HUDEP-2 (cell line): Measurements from ENCODE around the gene RNPC3.

Experiments
- DNase-seq, 76 experiments: peaks; one replicate each; lab custom pipeline; 2025; ENCODE audit not compliant: unreplicated experiment in 76 of 76; lab: John Stamatoyannopoulos, UW

Gene RNPC3, protein sequence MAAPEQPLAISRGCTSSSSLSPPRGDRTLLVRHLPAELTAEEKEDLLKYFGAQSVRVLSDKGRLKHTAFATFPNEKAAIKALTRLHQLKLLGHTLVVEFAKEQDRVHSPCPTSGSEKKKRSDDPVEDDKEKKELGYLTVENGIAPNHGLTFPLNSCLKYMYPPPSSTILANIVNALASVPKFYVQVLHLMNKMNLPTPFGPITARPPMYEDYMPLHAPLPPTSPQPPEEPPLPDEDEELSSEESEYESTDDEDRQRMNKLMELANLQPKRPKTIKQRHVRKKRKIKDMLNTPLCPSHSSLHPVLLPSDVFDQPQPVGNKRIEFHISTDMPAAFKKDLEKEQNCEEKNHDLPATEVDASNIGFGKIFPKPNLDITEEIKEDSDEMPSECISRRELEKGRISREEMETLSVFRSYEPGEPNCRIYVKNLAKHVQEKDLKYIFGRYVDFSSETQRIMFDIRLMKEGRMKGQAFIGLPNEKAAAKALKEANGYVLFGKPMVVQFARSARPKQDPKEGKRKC

GRCh38 chr1:103525607-103526507 lies at the start of gene RNPC3:
TSS of gene RNPC3 (plus strand) at chr1:103525699. CDS start at chr1:103526071, 372 bp downstream.
- DNase-seq = peak in 74 of 76 experiments; percentile 18 to 91 (median 72)

DNA sequence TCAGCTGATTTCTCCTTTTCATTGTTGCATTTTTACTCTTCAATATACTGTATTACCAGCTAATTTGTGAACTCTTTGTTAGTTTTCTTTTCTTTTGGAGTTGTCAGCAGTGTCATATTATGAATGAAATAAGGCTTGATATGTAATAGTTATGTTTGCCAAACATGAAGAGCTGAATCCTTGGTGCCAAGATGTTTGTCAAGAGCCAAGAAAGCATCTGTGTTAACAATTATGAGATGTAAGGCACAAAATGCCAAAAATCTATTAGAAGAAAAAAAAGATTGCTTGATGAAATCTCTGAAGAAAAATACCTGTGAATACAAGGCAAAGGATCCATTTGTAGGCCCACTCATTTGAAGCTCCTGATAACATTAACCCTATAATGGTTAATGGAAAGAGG lies 48.4 kb upstream of the RNPC3 start:
- no peak for DNase-seq

DNA sequence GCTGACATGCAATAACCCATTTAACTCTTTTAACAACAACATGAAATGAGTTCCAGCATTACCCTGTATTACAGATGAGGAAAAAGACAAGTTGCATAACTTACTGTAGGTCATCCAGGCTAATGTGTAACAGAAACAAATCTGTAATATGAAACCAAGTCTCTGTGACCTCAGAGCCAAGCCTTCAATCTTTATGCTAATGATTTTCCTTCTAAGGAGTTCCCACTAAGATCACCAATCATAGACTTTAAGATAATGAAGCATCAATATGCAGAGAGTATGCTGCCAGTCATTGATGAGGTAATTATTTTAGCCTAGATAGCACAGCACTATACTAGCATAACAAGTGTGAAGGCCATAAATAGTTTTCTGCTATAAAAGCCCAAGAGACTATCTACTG lies 35.6 kb upstream of the RNPC3 start:
- DNase-seq = no peak

DNA sequence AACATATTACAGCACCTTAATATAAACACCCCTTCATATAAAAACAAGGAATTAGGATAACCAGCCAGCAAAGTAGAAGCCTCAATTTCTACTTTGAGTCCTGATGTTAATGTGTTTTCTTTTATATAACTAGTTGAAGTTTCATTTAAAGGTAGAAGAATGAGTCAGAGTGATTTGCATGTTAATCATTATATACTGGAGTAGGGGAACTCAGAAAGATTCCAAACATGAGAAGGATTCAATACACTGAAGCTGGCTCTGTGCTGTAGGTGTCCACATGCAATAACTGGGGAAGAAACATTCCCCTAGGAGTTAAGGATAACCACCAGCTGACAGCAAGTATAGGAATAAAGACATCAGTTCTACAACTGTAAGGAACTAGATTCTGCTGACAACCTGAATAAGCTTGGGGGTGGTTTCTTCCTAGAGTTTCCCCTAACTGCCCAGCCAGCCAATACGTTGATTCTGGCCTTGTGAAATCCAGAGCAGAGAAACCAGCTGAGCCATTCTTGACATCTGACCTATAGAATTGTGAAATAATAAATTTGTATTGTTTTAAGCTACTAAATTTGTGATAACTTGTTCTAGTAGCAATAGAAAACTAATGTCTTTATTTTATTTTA lies 33.4 kb upstream of the RNPC3 start:
- DNase-seq = no peak

DNA sequence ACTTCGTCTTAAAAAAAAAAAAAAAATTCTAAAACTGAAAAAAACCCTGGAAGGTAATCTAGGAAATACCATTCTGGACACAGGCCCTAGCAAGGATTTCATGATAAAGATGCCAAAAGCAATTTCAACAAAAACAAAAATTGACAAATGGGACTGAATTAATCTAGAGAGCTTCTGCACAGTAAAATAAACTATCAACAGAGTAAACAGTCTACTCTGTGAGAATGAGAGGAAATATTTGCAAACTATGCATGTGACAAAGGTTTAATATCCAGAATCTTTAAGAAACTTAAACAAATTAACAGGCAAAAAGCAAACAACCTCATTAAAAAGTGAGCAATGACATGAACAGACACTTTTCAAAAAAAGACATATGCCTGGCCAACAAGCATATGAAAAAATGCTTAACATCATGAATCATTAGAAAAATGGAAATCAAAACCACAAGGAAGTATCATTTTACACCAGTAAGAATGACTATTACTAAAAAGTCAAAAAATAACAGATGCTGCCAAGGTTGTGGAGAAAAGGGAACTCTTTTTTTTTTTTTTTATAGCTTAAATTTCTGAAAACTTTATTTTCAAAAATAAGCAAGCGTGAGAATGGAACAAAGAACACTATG lies 29.4 kb upstream of the RNPC3 start:
- DNase-seq = no peak

- no peak for DNase-seq
These were observed 28.1 kb upstream of the RNPC3 start for GRCh38 chr1:103497404-103497803.

- DNase-seq = no peak
These were observed 16.2 kb upstream of the RNPC3 start for GRCh38 chr1:103509250-103509649.

DNA sequence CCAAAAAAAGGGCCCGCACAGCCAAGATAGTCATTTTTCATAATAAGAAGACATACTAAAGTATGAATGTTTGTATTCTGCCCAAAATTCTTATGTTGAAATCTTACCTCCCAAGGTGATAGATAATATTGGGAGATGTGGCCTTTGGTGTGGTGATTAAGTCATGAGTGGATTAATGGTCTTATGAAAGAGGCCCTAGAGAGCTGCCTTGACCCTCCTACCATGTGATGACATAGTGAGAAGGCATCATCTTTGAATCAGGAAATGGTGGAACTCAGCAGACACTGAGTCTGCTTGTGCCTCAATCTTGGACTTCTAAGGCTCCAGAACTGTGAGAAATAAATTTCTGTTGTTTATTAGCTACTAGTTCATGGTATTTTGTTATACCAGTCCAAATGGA lies 11.8 kb upstream of the RNPC3 start:
- DNase-seq = no peak

DNA sequence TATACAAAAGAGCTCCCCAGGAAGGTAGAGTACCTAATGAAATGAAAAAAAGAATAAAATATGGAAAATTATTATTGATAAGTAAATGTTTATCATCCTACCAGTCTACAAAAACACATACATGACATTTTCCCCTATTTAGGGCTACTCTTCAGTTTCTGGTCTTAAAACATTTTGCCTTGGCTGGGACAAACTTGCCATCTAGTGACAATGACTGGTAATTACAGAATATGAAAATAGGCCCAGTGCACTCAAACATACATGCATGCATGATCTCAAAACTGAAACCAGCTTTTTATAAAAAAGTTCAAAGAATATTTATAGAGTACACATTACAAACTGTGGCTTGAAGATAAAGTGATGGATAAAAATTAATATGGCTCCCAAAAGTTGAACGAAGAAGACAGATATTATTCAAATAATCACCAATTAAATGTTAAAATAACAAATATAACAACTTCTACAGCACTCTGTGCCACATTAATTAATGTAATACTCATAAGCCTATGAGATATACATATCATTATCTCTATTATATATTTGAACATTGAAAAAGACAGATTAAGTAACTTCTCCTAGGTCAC lies 10.5 kb upstream of the RNPC3 start:
- peak in 16 of 76 experiments; percentile 0 to 35 (median 18) for DNase-seq

DNA sequence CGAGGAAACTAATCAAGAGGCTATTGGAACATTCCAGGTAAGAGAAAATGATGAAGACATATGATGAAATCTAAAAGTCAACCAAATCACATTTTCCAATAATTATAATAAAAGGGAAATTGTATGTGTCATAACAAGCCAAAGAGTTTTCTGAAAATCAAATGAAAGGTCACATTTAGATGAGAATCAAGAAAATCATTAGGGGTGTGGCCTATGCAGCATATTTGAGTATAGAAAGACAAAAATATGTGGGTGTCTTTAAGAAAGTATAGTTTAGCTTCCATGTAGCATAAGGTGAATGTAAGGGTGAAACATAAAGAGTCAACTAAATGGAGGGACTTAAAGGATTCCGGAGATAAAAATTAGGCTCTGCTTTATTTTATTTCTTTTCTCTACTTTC lies 9.2 kb upstream of the RNPC3 start:
- DNase-seq = no peak

DNA sequence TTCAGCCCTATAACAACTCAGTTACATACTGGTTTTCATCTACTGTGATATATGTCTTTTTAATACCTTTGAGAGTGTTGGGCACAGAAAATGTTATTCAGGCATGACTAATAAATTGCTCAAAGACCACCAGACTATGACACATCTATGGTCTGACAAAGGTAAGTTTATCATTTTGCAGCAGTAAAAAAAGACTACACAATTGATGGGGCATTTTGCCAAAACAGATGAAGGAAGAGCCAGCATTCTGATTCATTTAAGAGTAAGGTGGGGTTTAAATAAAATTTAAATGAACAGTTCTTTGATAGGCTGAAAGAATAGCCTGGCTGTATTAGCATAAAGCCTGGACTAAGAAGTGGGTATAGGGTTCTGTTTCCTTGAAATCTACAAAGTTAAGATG lies 8.8 kb upstream of the RNPC3 start:
- no peak for DNase-seq

DNA sequence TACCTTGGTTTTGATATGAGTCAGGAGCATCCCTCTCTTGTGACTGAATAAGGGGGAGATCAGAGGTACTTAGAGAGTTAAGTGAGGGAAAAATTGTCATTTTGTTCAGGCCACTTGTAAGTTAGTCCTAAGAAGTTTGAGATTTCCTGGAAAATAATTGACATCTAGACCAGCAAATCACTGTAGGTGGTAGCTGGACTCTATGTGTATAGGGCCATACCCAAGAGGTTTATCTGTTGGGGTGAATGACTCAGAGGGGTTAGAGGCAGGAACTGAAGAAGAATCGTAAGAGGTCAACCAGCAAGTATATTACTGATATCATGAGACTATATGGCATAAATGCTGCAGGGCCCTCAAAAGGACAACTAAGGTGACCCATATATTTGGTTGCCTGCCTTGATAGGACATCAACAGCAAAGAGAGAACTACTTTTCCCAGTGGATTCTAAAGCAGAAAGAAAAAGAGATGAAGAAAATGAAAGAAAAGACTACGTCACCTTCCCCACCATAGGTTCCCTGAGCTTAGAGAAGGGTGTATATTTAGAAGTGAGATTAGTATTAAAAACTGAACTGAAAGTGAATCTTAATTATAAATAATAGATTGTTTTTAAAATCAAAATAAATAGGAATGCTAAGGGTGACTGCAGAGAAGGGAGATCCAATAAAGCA lies 8.0 kb upstream of the RNPC3 start:
- peak in 5 of 76 experiments; percentile 1 to 34 (median 7) for DNase-seq

DNA sequence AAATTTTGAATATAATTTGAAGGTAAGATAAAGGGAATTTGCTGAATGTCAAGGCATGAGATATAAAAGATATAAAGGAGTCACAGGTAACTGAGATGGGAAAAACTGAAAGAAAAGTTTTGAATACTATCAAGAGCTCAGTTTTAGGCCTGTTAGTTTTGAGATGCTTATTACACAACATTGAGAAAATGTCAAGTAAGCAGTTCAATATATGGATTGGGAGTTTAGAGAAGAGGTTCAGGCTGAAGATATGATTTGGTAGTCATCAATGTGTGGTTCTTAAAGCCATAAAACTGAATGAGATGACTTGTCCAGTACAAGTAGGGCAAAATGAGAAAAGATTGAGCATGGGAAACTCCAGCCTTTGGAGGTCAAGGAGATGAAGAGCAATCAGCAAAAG lies 4.7 kb upstream of the RNPC3 start:
- DNase-seq = no peak

DNA sequence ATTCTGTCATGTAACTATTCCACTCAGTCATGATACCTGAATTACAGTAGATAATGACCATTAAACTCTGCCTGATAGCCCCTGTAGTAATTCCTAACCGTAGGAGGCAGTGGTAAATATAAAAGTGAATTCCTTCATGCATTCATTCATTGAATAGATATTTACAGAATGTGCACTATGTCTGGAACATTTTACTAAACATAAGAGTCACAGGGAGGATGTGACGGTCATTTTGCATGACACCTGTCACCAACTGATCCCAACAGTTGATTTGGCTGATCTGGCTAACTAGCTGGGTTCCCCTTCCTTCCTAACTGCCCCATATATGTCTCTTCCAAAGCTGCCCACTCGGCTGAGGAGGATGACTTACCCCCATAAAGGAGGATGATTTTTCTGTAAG lies 2.2 kb upstream of the RNPC3 start:
- DNase-seq = no peak

GRCh38 chr1:103525114-103525606 lies 339 bp upstream of the RNPC3 start:
- DNase-seq = peak in 27 of 76 experiments; percentile 1 to 71 (median 47)

GRCh38 chr1:103527331-103527730 lies 1.8 kb downstream of the RNPC3 start:
- no peak for DNase-seq

DNA sequence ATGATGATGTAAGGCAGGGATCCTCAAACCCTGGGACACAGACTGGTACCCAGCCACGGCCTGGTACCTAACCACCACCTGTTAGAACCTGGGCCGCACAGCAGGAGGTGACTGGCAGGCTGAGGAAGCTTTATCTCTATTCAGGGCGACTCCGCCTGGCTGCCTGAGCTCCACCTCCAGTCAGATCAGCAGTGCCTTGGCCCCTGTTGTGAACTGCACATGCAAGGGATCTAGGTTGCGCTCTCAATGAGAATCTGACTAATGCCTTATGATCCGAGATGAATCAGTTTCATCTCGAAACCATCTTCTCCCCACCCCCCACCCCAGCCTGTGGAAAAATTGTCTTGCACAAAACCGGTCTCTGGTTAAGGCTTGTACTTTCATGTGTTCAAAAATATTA lies 4.2 kb downstream of the RNPC3 start:
- DNase-seq = peak in 27 of 76 experiments; percentile 1 to 39 (median 10)

- DNase-seq = no peak
These were observed 12.7 kb downstream of the RNPC3 start for GRCh38 chr1:103538226-103538625.

- no peak for DNase-seq
These were observed 15.9 kb downstream of the RNPC3 start for GRCh38 chr1:103541431-103541830.
